HepG2 (cell line): ENCODE data around the gene ADD2. TPM values are rescaled to one million over a fixed set of nuclear protein-coding genes. Genes with fewer than 3 reads are reported as not detected.

Experiments
- ATAC-seq: fragments of 200-7000 bp; cut with Tn5 transposase; 3 replicates; pipeline ENCODE4 v1.9.1; 2020; ENCODE audit warnings: mild to moderate bottlenecking, moderate library complexity
- BruUV-seq: library from RNA; stranded (reverse); fragments of 400-500 nt; replicated peaks from 2 replicates; lab custom pipeline; 2021; lab: Mats Ljungman, UMichigan
- CTCF ChIA-PET: fragments of 300-600 bp; formaldehyde crosslinking; extraction: SDS; loops from one replicate; lab custom pipeline; 2021; ENCODE audit warnings: low total read pairs, inconsistent platforms, low intra/inter-chr PET ratio; lab: Yijun Ruan, JAX
- POLR2A ChIA-PET: fragments of 350-600 bp; sonication (Branson Sonifier 250); formaldehyde crosslinking; loops from one replicate; lab custom pipeline; 2020; ENCODE audit warnings: antibody characterized with exemption, inconsistent platforms; lab: Yijun Ruan, JAX
- DNase-seq: peaks from one replicate; pipeline ENCODE4 v3.0.0-alpha.2; 2015; ENCODE audit warnings: low spot score
- FAIRE-seq: peaks from 3 replicates; lab custom pipeline; 2011; peaks lifted over from hg19 to GRCh38; lab: Jason Lieb, UNC
- H2AFZ ChIP-seq: one replicate; pipeline ENCODE4 v1.6.1; 2011; ENCODE audit warnings: low read length, inconsistent platforms
- H3K27ac ChIP-seq: fragments of 300-600 bp; 3 replicates; pipeline ENCODE4 v1.8.0; 2011; ENCODE audit warnings: mixed run types, mild to moderate bottlenecking, mixed read lengths, low read length, inconsistent platforms; ENCODE audit not compliant: insufficient read depth; ENCODE audit errors: extremely low read length
- H3K27me3 ChIP-seq, 2 experiments: fragments of 200-600 bp in 1 of 2; 2 replicates in 1 of 2; 3 replicates in 1 of 2; pipeline versions ENCODE4 v1.6.0 to v1.8.0; 2011; ENCODE audit warnings: low read length in 2 of 2, mild to moderate bottlenecking in 2 of 2, moderate library complexity in 2 of 2, inconsistent platforms in 1 of 2; ENCODE audit not compliant: insufficient read depth in 2 of 2, control insufficient read depth in 1 of 2
- H3K36me3 ChIP-seq, 2 experiments: fragments of 200-600 bp in 1 of 2; replicated peaks in 1 of 2; 2 replicates in 1 of 2; 3 replicates in 1 of 2; pipeline versions ENCODE4 v1.5.1 to v1.8.0; 2011; ENCODE audit warnings: low read length in 2 of 2, inconsistent platforms in 1 of 2; ENCODE audit not compliant: insufficient read depth in 2 of 2, control insufficient read depth in 1 of 2
- H3K4me1 ChIP-seq: 2 replicates; pipeline ENCODE4 v1.5.1; 2012; ENCODE audit warnings: low read length, inconsistent platforms; ENCODE audit not compliant: insufficient read depth
- H3K4me2 ChIP-seq: 2 replicates; pipeline ENCODE4 v1.6.0; 2011; ENCODE audit warnings: low read depth, low read length, inconsistent platforms
- H3K4me3 ChIP-seq, 3 experiments: fragments of 200-600 bp in 1 of 3; sonication (generic), shearing (Covaris generic) in 1 of 3; replicated peaks in 1 of 3; 2 replicates each; pipeline ENCODE4 v1.5.1; 2011 to 2016; ENCODE audit warnings: low read length in 3 of 3, inconsistent platforms in 2 of 3, low read depth in 2 of 3, mild to moderate bottlenecking in 2 of 3, control low read depth in 1 of 3, mixed read lengths in 1 of 3; ENCODE audit not compliant: insufficient read depth in 1 of 3
- H3K79me2 ChIP-seq: one replicate; pipeline ENCODE4 v1.6.1; 2011; ENCODE audit warnings: low read length, inconsistent platforms; ENCODE audit not compliant: insufficient read depth
- H3K9ac ChIP-seq: 2 replicates; pipeline ENCODE4 v1.6.0; 2011; ENCODE audit warnings: mild to moderate bottlenecking, low read depth, low read length, inconsistent platforms; ENCODE audit not compliant: insufficient read depth
- H3K9me3 ChIP-seq: 2 replicates; pipeline ENCODE4 v1.5.1; 2012; ENCODE audit warnings: mild to moderate bottlenecking, low read length
- H4K20me1 ChIP-seq: 2 replicates; pipeline ENCODE4 v1.6.0; 2011; ENCODE audit warnings: inconsistent platforms, mild to moderate bottlenecking, low read length, moderate library complexity; ENCODE audit not compliant: insufficient read depth
- ELF3 ChIP-seq: IDR thresholded peaks from 2 replicates; pipeline ENCODE4 v1.6.1; 2016; ENCODE audit warnings: missing genetic modification reagents, missing compliant biosample characterization
- HDAC2 ChIP-seq: sonication (generic); formaldehyde crosslinking; IDR thresholded peaks from 2 replicates; pipeline ENCODE4 v1.4.0; 2020; ENCODE audit warnings: missing genetic modification reagents
- HNRNPK ChIP-seq: fragments of 200-400 bp; formaldehyde crosslinking; IDR thresholded peaks from 2 replicates; pipeline ENCODE4 v1.6.1; 2018; ENCODE audit warnings: low read length, low read depth, moderate library complexity, mild to moderate bottlenecking; ENCODE audit not compliant: poor library complexity, severe bottlenecking
- NPAS2 ChIP-seq: sonication (generic); formaldehyde crosslinking; IDR thresholded peaks from 2 replicates; pipeline ENCODE4 v1.8.0; 2022; ENCODE audit warnings: mild to moderate bottlenecking, missing genetic modification reagents, borderline replicate concordance
- RXRA ChIP-seq: sonication (generic); formaldehyde crosslinking; IDR thresholded peaks from 2 replicates; pipeline ENCODE4 v1.5.1; 2020; ENCODE audit warnings: missing genetic modification reagents
- SOX13 ChIP-seq, 3 experiments: fragments of 450-650 bp in 1 of 3; sonication (generic) in 1 of 3; formaldehyde crosslinking in 1 of 3; IDR thresholded peaks in 2 of 3; conservative IDR thresholded peaks in 1 of 3; 2 replicates each; pipeline versions ENCODE4 v1.5.0 to v1.6.1; 2016 to 2020; ENCODE audit warnings: antibody characterized with exemption in 1 of 3, mild to moderate bottlenecking in 1 of 3, missing compliant biosample characterization in 1 of 3, missing genetic modification reagents in 1 of 3, moderate library complexity in 1 of 3
- TBL1XR1 ChIP-seq: fragments of 150-350 bp; IDR thresholded peaks from 2 replicates; pipeline ENCODE4 v1.6.1; 2014; ENCODE audit warnings: borderline replicate concordance, low read length; ENCODE audit not compliant: partially characterized antibody
- THAP7 ChIP-seq: sonication (generic); formaldehyde crosslinking; IDR thresholded peaks from 2 replicates; pipeline ENCODE4 v1.8.1; 2023; ENCODE audit warnings: mild to moderate bottlenecking, missing genetic modification reagents
- TOPORS ChIP-seq: sonication (generic); formaldehyde crosslinking; IDR thresholded peaks from 2 replicates; pipeline ENCODE4 v1.8.0; 2023; ENCODE audit warnings: mild to moderate bottlenecking, missing genetic modification reagents
- ZFYVE20 ChIP-seq: sonication (generic); formaldehyde crosslinking; IDR thresholded peaks from 2 replicates; pipeline ENCODE4 v1.8.0; 2023; ENCODE audit warnings: low read depth, mild to moderate bottlenecking, moderate library complexity, missing genetic modification reagents, borderline replicate concordance
- ZNF547 ChIP-seq: sonication (generic); formaldehyde crosslinking; IDR thresholded peaks from 2 replicates; pipeline ENCODE4 v1.5.1; 2020; ENCODE audit warnings: mild to moderate bottlenecking, missing genetic modification reagents
- WGBS: methylation state at CpG from one replicate; pipeline ENCODE4 v1.1.6; 2017; ENCODE audit warnings: low lambda C conversion rate; 5-methylcytosine and 5-hydroxymethylcytosine counted together
- in situ Hi-C: cut with HindIII; loops from 2 replicates; pipeline ENCODE4 v1.10.0; 2017; ENCODE audit warnings: low pct_unique_long_range_greater_than_20kb; ENCODE audit not compliant: extremely low pct_ligation_motif_present
- intact Hi-C: fragments of 100-400 bp; cut with micrococcal nuclease; formaldehyde crosslinking; loops from one replicate; pipeline ENCODE4 v1.10.0; 2022; ENCODE audit not compliant: unreplicated experiment
- polyA plus RNA-seq, 8 experiments: library from polyadenylated mRNA; depleted of rRNA in 3 of 8; stranded (reverse) in 7 of 8; unstranded in 1 of 8; fragments of >200 nt; fragmentation: Illumina TruSeq in 4 of 8; extraction: Trizol in 4 of 8; gene quantifications; 2 replicates each; pipeline versions ENCODE4 v1.2.1 to v1.2.3, GENCODE V29; 2011 to 2016; ENCODE audit warnings: low read depth in 4 of 8, missing spikeins in 1 of 8, mixed read lengths in 1 of 8; ENCODE audit not compliant: insufficient read depth in 1 of 8
- total RNA-seq, 5 experiments: library from RNA; depleted of rRNA; stranded (reverse); fragments of >200 nt; fragmentation: Illumina TruSeq; extraction: Trizol; gene quantifications; 2 replicates each; pipeline ENCODE4 v1.2.3, GENCODE V29; 2016; ENCODE audit warnings: low read depth in 1 of 5

The ADD2 gene
- total and polyA plus RNA-seq, 2 of the 13 experiments (the other 11 are each of a cell fraction or from before 2014, with no cell fraction given) = 0.05 to 0.13 TPM

DNA sequence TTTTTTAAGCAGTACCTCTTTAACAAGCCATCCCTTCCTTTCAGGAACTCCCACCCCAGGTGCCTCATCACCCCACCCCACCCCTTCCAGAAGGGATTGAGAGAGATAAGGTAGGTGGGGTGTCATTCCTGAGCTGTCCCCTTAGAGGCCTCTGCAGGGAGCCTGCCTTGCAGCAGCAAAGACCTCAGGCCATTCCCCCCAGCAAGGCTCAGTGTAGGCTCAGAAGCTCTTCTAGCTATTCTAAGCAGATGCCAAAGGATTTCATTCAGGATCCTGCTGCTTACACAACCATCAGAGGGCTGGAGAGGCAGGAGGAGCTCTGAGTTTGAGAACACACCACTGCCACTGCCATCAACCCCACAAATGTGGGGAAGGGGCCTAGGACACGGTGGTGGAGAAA lies 28.3 kb upstream of the ADD2 start:
- no peak for DNase-seq
- intact Hi-C loops = no loop called here
- H3K4me1 ChIP-seq = peaks cover 46% of the 10 kb centered on the region
- 7% methylated on average over 1 of the region's 1 CpG for WGBS
- H3K36me3 ChIP-seq = no peaks in the 10 kb centered on the region
- no peak overlapping the region for H3K9ac ChIP-seq
- TF ChIP-seq TOPORS (CRISPR knock-in tag) (no peak), SOX13 (IDR thresholded peaks at IDR 0.05) (no peak), SOX13 (CRISPR knock-in tag; conservative IDR thresholded peaks at IDR 0.05 in 1 of 2, IDR thresholded peaks at IDR 0.05 in 1 of 2) (no peak), HDAC2 (no peak), HNRNPK (no peak), NPAS2 (CRISPR knock-in tag) (no peak), ZFYVE20 (CRISPR knock-in tag) (no peak), ZNF547 (CRISPR knock-in tag) (no peak), TBL1XR1 (no peak), RXRA (CRISPR knock-in tag) (no peak), ELF3 (CRISPR knock-in tag) (no peak), THAP7 (CRISPR knock-in tag) (no peak)
- TF ChIP-seq, all 625 proteins: peak for 0
- ATAC-seq (peak; percentile 31; the same call in 1 of the 3 replicates), FAIRE-seq (no peak)
- H4K20me1 ChIP-seq = no peaks in the 10 kb centered on the region
- no peak overlapping the region for H2AFZ ChIP-seq
- no peak overlapping the region for H3K4me3 ChIP-seq
- POLR2A ChIA-PET = interaction anchor here (0.7 kb wide), 1 partner anchor 12 kb away, joined by 3 read pairs; no protein-coding TSS in a partner anchor
- no TSS peak for BruUV-seq
- in situ Hi-C loops = no loop called here
- H3K27me3 ChIP-seq = peaks cover 0 to 1% of the 10 kb centered on the region in 2 experiments; a peak in 1 of 5 replicates
- CTCF ChIA-PET = no interaction called here
- H3K9me3 ChIP-seq = peaks cover 13% of the 10 kb centered on the region
- no peak overlapping the region for H3K27ac ChIP-seq
- H3K4me2 ChIP-seq = no peak overlapping the region
- no peaks in the 10 kb centered on the region for H3K79me2 ChIP-seq
